NCI-H345 (cell line): ENCODE data around the gene BCAS1.

Experiments used
- DNase-seq: peaks from one replicate; lab custom pipeline; 2025; lab: John Stamatoyannopoulos, UW

BCAS1 gene

GRCh38 chr20:54048481-54048880 is 21.9 kb downstream of the BCAS1 start:
- no peak for DNase-seq

- no peak for DNase-seq
These were observed 22.7 kb downstream of the BCAS1 start for GRCh38 chr20:54047720-54048119.

- DNase-seq = no peak
These were observed 23.3 kb downstream of the BCAS1 start for GRCh38 chr20:54047048-54047447.

GRCh38 chr20:54044156-54044555 is 26.2 kb downstream of the BCAS1 start:
- DNase-seq = no peak

- no peak for DNase-seq
These were observed 27.1 kb downstream of the BCAS1 start for GRCh38 chr20:54043076-54043967.

- no peak for DNase-seq
These were observed 28.4 kb downstream of the BCAS1 start for GRCh38 chr20:54042021-54042420.

GRCh38 chr20:54041336-54041735 is 29.1 kb downstream of the BCAS1 start:
- DNase-seq = no peak

GRCh38 chr20:54040531-54040930 is 29.9 kb downstream of the BCAS1 start:
- no peak for DNase-seq

- no peak for DNase-seq
These were observed 31.4 kb downstream of the BCAS1 start for GRCh38 chr20:54038961-54039360.

GRCh38 chr20:54037525-54037924 is 32.9 kb downstream of the BCAS1 start:
- no peak for DNase-seq

- no peak for DNase-seq
These were observed 40.8 kb downstream of the BCAS1 start for GRCh38 chr20:54029643-54030042.

- DNase-seq = no peak
These were observed 41.2 kb downstream of the BCAS1 start for GRCh38 chr20:54029176-54029575.

- no peak for DNase-seq
These were observed 42.0 kb downstream of the BCAS1 start for GRCh38 chr20:54028276-54029011.

GRCh38 chr20:54027704-54028103 is 42.7 kb downstream of the BCAS1 start:
- no peak for DNase-seq

- DNase-seq = no peak
These were observed 43.9 kb downstream of the BCAS1 start for GRCh38 chr20:54026295-54027064.

GRCh38 chr20:54025251-54025771 is 45.1 kb downstream of the BCAS1 start:
- no peak for DNase-seq

GRCh38 chr20:54023406-54023805 is 47.0 kb downstream of the BCAS1 start:
- no peak for DNase-seq

- no peak for DNase-seq
These were observed 48.8 kb downstream of the BCAS1 start for GRCh38 chr20:54021446-54022235.

- no peak for DNase-seq
These were observed 49.5 kb downstream of the BCAS1 start for GRCh38 chr20:54020868-54021267.

- no peak for DNase-seq
These were observed 50.0 kb downstream of the BCAS1 start for GRCh38 chr20:54020348-54020747.

GRCh38 chr20:54019585-54019984 is 50.8 kb downstream of the BCAS1 start:
- DNase-seq = no peak
